Glutamatergic neuron (in vitro differentiated cells): ENCODE data around the gene CA6. TPM values are rescaled to one million over a fixed set of nuclear protein-coding genes. Genes with fewer than 3 reads are reported as not detected.
"Not testable (repeated sequence)": the region's sequence is repeated elsewhere in the genome, so short reads cannot be mapped to it uniquely, and the experiment has no call there.

Experiments
- DNase-seq: peaks from one replicate; pipeline ENCODE4 v3.0.0; 2022
- H3K27ac Mint-ChIP-seq: one replicate; pipeline ENCODE4 v1.8.0; 2020; ENCODE audit warnings: mild to moderate bottlenecking, mixed read lengths, inconsistent platforms; ENCODE audit not compliant: unreplicated experiment
- H3K27me3 Mint-ChIP-seq: one replicate; pipeline ENCODE4 v1.8.0; 2020; ENCODE audit warnings: mild to moderate bottlenecking, moderate library complexity, mixed read lengths, inconsistent platforms; ENCODE audit not compliant: unreplicated experiment
- H3K36me3 Mint-ChIP-seq: one replicate; pipeline ENCODE4 v1.8.0; 2020; ENCODE audit warnings: mild to moderate bottlenecking, mixed read lengths, inconsistent platforms; ENCODE audit not compliant: unreplicated experiment
- H3K4me1 Mint-ChIP-seq: one replicate; pipeline ENCODE4 v1.8.0; 2020; ENCODE audit warnings: mild to moderate bottlenecking, low read depth, mixed read lengths, inconsistent platforms; ENCODE audit not compliant: unreplicated experiment
- H3K4me3 Mint-ChIP-seq: one replicate; pipeline ENCODE4 v1.8.0; 2020; ENCODE audit warnings: mild to moderate bottlenecking, mixed read lengths, inconsistent platforms; ENCODE audit not compliant: unreplicated experiment
- H3K9me3 Mint-ChIP-seq: one replicate; pipeline ENCODE4 v1.8.0; 2020; ENCODE audit warnings: mild to moderate bottlenecking, moderate library complexity, mixed read lengths, inconsistent platforms; ENCODE audit not compliant: unreplicated experiment
- total RNA-seq: library from RNA; stranded (reverse); fragmentation: NEBNext Ultra II Directional; extraction: Animal tissue kit (Norgen Biotek cat#: 25700); gene quantifications from one replicate; pipeline ENCODE4 v1.2.1, GENCODE V29; 2021; ENCODE audit not compliant: unreplicated experiment
- TF ChIP-seq, protein P1 (sequence below): fragments of 200-600 bp; sonication (generic); IDR thresholded peaks from one replicate; pipeline ENCODE4 v1.5.0; 2021; ENCODE audit not compliant: partially characterized antibody, unreplicated experiment

CA6 gene
- total RNA-seq, 1 donor from 2014 or later, result not detected

DNA sequence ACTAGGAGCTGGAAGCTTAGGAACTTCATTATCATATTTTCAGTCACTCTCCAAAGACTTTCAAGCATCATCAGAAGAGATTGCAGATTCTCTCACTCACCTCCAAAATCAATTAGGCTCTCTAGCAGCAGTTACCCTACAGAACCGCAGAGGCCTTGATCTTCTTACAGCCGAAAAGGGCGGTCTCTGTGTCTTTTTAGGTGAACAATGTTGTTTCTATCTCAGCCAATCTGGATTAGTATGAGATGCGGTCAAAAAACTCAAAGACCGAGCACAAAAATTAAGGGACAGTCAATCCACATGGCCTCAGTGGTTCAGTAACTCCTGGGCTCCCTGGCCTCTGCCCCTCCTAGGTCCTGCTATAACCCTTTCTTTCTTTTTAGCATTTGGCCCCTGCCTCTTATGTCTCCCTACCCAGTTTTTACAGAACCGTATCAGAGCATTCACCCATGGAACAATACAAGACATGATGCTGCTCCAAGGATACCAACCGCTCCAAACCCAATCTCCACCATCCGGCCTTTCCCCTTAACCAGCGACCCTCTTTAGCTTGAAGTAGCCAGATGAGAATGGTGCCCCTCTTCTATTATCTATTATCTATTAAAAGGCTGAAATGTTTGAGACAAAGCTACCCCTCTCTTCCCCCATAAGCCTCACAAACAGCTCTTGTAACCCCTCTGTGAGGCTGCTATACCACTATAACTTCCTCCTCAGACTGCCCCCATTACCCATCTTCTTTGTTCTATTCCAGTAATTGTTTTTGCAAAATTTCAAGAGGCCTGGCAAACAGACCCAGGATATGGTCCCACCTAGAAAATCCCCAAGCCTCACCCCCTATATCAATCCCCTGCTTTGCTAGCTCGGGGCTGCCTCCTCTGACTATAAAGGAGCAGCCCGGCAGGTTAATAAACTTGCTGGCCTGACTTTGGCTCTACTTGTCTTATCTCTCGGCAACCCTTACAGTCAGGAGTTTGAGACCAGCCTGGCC is 18.7 kb upstream of the CA6 start:
- no peaks in the 10 kb centered on the region for H3K27me3 Mint-ChIP-seq
- no peaks in the 10 kb centered on the region for H3K4me1 Mint-ChIP-seq
- H3K9me3 Mint-ChIP-seq, result no peaks in the 10 kb centered on the region
- no peak for DNase-seq
- TF ChIP-seq, protein P1, sequence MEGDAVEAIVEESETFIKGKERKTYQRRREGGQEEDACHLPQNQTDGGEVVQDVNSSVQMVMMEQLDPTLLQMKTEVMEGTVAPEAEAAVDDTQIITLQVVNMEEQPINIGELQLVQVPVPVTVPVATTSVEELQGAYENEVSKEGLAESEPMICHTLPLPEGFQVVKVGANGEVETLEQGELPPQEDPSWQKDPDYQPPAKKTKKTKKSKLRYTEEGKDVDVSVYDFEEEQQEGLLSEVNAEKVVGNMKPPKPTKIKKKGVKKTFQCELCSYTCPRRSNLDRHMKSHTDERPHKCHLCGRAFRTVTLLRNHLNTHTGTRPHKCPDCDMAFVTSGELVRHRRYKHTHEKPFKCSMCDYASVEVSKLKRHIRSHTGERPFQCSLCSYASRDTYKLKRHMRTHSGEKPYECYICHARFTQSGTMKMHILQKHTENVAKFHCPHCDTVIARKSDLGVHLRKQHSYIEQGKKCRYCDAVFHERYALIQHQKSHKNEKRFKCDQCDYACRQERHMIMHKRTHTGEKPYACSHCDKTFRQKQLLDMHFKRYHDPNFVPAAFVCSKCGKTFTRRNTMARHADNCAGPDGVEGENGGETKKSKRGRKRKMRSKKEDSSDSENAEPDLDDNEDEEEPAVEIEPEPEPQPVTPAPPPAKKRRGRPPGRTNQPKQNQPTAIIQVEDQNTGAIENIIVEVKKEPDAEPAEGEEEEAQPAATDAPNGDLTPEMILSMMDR, result no peak
- no peak overlapping the region for H3K27ac Mint-ChIP-seq
- H3K36me3 Mint-ChIP-seq, result no peaks in the 10 kb centered on the region
- no peak overlapping the region for H3K4me3 Mint-ChIP-seq

DNA sequence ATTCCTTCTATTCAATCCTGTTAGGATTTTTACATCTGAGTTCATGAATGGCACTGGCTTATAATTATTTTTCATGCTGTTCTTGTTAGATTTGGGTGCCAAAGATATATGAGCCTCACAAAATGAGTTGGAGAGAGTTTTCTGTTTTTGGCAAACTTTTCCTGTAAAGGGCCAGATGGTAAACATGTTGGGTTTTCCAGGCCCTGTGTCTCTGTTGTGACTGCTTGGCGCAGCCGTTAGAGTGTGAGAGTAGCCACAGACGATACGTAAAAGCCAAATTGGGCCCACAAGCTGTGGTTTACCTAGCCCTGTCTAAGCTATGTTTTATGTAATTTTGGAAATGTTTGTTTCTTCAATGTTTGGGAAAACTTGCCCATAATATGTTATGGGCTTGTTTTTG is 15.6 kb upstream of the CA6 start:
- Mint-ChIP-seq H3K4me3 (no peak overlapping the region), H3K9me3 (no peaks in the 10 kb centered on the region), H3K27me3 (no peaks in the 10 kb centered on the region), H3K27ac (no peak overlapping the region), H3K36me3 (no peaks in the 10 kb centered on the region), H3K4me1 (no peaks in the 10 kb centered on the region)
- TF ChIP-seq, protein P1, result no peak
- DNase-seq, result no peak

DNA sequence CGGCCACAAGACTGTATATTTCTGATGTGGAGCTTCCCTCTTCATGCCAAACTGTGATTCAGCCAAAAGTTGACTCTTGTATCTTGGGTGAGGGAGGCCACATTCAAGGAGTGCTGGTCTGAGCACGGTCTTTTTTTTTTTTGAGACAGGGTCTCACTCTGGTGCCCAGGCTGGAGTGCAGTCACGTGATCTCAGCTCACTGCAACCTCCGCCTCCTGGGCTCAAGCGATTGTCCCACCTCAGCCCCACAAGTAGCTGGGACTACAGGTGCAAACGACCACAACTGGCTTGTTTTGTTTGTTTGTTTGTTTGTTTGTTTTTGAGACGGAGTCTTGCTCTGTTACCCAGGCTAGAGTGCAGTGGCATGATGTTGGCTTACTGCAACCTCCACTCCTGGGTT is 8.6 kb upstream of the CA6 start:
- not testable (repeated sequence) for H3K27me3 Mint-ChIP-seq, H3K4me1 Mint-ChIP-seq, H3K9me3 Mint-ChIP-seq, DNase-seq, H3K36me3 Mint-ChIP-seq, H3K27ac Mint-ChIP-seq, H3K4me3 Mint-ChIP-seq

DNA sequence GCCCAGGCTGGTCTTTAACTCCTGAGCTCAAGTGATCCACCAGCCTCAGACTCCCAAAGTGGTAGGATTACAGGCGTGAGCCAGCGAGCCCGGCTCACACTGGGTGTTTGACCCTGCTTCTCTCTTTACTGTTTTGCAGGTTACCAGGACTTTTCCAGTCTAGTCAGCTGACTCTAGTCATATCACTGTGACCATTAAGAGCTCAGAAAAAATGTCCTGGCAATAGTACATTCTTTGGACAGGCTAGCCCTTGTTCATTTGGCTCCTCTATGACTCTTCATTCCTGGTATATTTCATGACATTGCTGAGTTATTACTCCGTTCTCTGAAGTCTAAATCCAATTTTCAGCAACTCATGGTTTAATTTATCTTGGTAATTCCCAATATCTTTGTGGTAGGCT is 8.0 kb upstream of the CA6 start:
- Mint-ChIP-seq H3K4me1 (no peaks in the 10 kb centered on the region), H3K36me3 (no peaks in the 10 kb centered on the region), H3K27me3 (peaks cover 3% of the 10 kb centered on the region), H3K27ac (no peak overlapping the region), H3K4me3 (no peak overlapping the region), H3K9me3 (no peaks in the 10 kb centered on the region)
- DNase-seq, result no peak
- TF ChIP-seq, protein P1, result no peak

DNA sequence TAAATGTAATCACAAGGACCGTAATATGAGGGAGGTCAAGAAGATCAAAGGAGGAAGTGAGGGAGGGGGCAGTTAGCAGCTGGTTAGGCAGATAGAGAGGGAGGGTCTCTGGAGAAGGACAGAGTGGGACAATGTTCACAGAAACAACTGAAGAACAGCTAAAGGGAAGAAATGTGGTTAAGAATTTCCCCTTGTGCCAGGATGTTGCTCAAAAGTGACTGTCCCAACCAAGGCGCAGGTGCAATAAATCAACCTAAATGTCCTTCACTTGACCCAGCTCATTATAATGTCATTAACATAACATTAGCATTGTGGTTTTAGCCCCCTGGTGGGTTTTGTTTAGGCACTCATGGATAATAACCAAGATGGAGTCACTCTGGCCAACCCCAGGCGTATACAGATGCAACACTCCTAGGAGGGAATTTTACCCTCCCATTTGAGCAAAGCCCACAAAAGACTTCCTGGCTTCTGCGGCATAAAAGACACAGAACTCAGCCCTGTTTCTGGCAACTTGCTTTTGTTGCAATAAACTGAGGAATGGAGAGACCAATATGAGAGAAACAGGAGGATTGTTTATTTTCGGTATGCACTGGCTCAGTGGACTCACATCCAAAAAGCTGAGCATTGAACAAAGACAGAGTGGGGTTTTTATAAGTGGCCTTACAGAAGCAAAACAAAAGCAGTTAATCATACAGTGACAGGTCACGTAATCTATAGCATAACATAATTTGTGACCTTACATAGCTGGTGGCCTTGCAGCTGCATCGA is 7.3 kb upstream of the CA6 start:
- Mint-ChIP-seq H3K9me3 (no peaks in the 10 kb centered on the region), H3K27me3 (peaks cover 5% of the 10 kb centered on the region), H3K27ac (no peak overlapping the region), H3K4me3 (no peak overlapping the region), H3K4me1 (peaks cover 3% of the 10 kb centered on the region), H3K36me3 (no peaks in the 10 kb centered on the region)
- TF ChIP-seq, protein P1, result no peak
- DNase-seq, result no peak
